Measurements from ENCODE around the gene PKDCC. TPM values are rescaled to one million over a fixed set of nuclear protein-coding genes. Genes with fewer than 3 reads are reported as not detected.

Gene PKDCC
- total and polyA plus RNA-seq, 2 of the 13 experiments (the other 11 are each of a cell fraction or from before 2014, with no cell fraction given), result 52.6 to 58.8 TPM

DNA sequence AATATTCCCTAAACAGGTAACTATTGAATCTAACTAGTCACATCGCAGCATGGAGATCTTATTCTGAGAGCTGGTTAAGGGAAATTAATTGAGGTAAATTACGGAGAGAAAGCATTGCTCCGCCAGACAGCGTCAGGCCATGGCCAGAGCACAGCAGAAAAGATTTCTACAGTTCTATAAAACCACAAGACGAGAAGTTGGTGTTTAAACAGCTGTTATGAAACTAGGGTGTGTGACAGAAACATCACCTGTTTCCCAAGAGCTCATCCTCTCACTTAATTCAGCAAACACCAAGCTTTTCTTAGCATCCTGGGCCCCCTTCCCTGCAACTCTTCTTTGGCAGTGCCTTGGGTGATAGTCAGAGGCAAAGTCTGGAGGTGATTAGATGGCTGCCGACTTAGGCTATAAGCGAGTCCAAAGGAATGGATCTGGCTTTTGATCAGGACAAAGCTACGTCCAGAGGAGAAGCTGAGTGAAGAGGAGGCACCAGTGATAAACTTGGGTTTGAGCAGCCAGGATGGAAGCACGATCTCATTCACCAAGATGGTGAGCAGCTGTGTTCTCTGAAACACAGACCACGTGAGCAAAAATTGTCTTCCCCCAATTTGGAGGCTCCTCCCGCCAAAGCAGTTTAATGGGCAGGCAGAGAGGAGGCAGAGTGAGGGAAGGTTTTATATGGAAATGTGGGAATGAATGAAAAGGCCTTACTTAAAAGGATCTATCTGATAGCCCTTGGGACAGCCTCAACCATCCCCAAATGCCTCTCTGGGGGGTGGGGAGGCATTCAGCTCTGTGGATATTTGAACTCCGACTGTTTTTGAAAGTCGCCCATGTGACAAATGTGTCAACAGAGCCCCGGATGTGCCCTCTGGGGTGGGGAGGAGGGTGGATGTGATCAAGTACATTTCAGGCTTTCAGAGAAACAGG is 57.8 kb downstream of the PKDCC start (continued):
- TF ChIP-seq, protein P1, sequence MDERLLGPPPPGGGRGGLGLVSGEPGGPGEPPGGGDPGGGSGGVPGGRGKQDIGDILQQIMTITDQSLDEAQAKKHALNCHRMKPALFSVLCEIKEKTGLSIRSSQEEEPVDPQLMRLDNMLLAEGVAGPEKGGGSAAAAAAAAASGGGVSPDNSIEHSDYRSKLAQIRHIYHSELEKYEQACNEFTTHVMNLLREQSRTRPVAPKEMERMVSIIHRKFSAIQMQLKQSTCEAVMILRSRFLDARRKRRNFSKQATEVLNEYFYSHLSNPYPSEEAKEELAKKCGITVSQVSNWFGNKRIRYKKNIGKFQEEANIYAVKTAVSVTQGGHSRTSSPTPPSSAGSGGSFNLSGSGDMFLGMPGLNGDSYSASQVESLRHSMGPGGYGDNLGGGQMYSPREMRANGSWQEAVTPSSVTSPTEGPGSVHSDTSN (CRISPR knock-in tag; IDR thresholded peaks at IDR 0.05), result no peak
- TF ChIP-seq, protein P2, sequence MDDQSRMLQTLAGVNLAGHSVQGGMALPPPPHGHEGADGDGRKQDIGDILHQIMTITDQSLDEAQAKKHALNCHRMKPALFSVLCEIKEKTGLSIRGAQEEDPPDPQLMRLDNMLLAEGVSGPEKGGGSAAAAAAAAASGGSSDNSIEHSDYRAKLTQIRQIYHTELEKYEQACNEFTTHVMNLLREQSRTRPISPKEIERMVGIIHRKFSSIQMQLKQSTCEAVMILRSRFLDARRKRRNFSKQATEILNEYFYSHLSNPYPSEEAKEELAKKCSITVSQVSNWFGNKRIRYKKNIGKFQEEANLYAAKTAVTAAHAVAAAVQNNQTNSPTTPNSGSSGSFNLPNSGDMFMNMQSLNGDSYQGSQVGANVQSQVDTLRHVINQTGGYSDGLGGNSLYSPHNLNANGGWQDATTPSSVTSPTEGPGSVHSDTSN (CRISPR knock-in tag; IDR thresholded peaks at IDR 0.05; ENCODE audit: borderline replicate concordance), result no peak
- TF ChIP-seq, protein P3, sequence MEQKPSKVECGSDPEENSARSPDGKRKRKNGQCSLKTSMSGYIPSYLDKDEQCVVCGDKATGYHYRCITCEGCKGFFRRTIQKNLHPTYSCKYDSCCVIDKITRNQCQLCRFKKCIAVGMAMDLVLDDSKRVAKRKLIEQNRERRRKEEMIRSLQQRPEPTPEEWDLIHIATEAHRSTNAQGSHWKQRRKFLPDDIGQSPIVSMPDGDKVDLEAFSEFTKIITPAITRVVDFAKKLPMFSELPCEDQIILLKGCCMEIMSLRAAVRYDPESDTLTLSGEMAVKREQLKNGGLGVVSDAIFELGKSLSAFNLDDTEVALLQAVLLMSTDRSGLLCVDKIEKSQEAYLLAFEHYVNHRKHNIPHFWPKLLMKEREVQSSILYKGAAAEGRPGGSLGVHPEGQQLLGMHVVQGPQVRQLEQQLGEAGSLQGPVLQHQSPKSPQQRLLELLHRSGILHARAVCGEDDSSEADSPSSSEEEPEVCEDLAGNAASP (CRISPR knock-in tag; IDR thresholded peaks at IDR 0.05; ENCODE audit: borderline replicate concordance), result 0 out of 2 replicates have a peak, but pooled peaks have one; percentile 54
- TF ChIP-seq, protein P4, sequence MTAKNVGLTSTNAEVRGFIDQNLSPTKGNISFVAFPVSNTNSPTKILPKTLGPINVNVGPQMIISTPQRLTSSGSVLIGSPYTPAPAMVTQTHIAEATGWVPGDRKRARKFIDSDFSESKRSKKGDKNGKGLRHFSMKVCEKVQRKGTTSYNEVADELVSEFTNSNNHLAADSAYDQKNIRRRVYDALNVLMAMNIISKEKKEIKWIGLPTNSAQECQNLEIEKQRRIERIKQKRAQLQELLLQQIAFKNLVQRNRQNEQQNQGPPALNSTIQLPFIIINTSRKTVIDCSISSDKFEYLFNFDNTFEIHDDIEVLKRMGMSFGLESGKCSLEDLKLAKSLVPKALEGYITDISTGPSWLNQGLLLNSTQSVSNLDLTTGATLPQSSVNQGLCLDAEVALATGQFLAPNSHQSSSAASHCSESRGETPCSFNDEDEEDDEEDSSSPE (CRISPR knock-in tag; IDR thresholded peaks at IDR 0.05), result no peak
- TF ChIP-seq ZNF468 (CRISPR knock-in tag; IDR thresholded peaks at IDR 0.05) (no peak), HNRNPLL (IDR thresholded peaks at IDR 0.05; ENCODE audit: low read depth, low read length, poor library complexity, severe bottlenecking) (no peak), EEA1 (CRISPR knock-in tag; IDR thresholded peaks at IDR 0.05; ENCODE audit: borderline replicate concordance) (no peak), SOX13 (IDR thresholded peaks at IDR 0.05) (peak; percentile 67; the same call in 1 of the 2 replicates), SOX13 (CRISPR knock-in tag; conservative IDR thresholded peaks at IDR 0.05 in 1 of 2, IDR thresholded peaks at IDR 0.05 in 1 of 2) (peak in 1 of 2 experiments; percentile 81; a peak in 2 of 4 replicates), ZFP36L1 (CRISPR knock-in tag; IDR thresholded peaks at IDR 0.05) (0 out of 2 replicates have a peak, but pooled peaks have one; percentile 59), FOXK1 (CRISPR knock-in tag; IDR thresholded peaks at IDR 0.05; ENCODE audit: borderline replicate concordance, low read depth) (peak; percentile 82; the same call in 1 of the 2 replicates), SRY (CRISPR knock-in tag; IDR thresholded peaks at IDR 0.05) (no peak), MYNN (CRISPR knock-in tag; IDR thresholded peaks at IDR 0.05; ENCODE audit: low read depth) (0 out of 2 replicates have a peak, but pooled peaks have one; percentile 36), NFATC3 (CRISPR knock-in tag; IDR thresholded peaks at IDR 0.05) (0 out of 2 replicates have a peak, but pooled peaks have one; percentile 19), ZFP82 (CRISPR knock-in tag; IDR thresholded peaks at IDR 0.05; ENCODE audit: borderline replicate concordance) (0 out of 2 replicates have a peak, but pooled peaks have one; percentile 9), RCOR2 (CRISPR knock-in tag; IDR thresholded peaks at IDR 0.05) (peak; percentile 95), ZNF24 (IDR thresholded peaks at IDR 0.05) (no peak), FOXK2 (IDR thresholded peaks at IDR 0.05) (no peak), ZZZ3 (CRISPR knock-in tag; IDR thresholded peaks at IDR 0.05; ENCODE audit: borderline replicate concordance) (no peak), ZNF337 (CRISPR knock-in tag; IDR thresholded peaks at IDR 0.05; ENCODE audit: borderline replicate concordance, low read depth) (no peak), MAFK (conservative IDR thresholded peaks at IDR 0.05 in 1 of 2, IDR thresholded peaks at IDR 0.05 in 1 of 2; ENCODE audit: low read length in 2 of 2) (no peak)
- TF ChIP-seq, protein P5, sequence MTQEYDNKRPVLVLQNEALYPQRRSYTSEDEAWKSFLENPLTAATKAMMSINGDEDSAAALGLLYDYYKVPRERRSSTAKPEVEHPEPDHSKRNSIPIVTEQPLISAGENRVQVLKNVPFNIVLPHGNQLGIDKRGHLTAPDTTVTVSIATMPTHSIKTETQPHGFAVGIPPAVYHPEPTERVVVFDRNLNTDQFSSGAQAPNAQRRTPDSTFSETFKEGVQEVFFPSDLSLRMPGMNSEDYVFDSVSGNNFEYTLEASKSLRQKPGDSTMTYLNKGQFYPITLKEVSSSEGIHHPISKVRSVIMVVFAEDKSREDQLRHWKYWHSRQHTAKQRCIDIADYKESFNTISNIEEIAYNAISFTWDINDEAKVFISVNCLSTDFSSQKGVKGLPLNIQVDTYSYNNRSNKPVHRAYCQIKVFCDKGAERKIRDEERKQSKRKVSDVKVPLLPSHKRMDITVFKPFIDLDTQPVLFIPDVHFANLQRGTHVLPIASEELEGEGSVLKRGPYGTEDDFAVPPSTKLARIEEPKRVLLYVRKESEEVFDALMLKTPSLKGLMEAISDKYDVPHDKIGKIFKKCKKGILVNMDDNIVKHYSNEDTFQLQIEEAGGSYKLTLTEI (CRISPR knock-in tag; conservative IDR thresholded peaks at IDR 0.05), result no peak

Data from HepG2 (cell line).